Measurements from ENCODE around the gene CDH1.
A peak's percentile ranks its signal among the peaks of the same experiment; 100 is the strongest.
"Not testable (repeated sequence)": the region's sequence is repeated elsewhere in the genome, so short reads cannot be mapped to it uniquely, and the experiment has no call there.

CDH1 gene

DNA sequence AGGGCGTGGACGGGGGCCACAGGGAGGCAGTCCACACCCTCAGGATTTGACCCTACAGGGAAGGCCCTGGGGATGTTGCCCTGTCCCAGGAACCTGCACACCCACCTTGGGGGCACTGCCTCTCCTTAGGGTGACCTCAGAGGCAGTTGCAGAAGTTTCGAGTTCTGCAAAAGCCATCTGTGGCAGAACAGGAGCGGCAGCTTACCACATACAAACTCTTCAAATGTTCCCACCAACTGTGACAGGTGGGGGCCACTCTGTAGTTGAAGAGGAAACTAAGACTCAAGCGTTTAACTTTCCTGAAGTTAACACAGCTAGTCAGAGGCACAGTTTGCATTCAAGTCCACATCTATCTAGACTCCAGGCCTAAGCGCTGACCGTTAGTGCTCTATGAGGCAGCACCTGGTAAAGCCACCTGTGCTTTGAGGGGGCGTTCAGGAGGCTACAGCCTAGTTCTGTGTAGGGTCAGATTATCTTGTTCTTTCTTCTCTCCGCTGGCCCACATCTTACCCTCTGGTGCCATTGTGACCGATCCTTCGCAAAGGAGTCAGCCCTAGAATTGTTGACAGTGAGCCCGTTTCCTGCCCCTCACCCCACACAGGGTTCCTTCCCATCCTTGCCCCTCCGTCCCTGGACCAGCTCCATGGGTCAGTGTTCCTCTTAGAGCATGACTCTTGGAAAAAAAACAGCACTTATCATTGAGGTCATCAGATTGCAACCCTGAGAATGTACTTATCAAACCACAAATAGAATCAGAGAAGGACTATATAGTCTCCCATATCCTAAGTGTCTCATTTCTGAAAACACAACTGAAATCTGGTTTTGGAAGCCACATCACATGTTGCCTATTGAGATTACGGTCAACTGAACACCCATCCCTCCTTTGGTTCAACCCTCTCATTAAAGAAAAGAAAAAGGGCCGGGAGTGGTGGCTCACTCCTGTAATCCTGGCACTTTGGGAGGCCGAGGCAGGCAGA lies 45.4 kb downstream of the CDH1 start:
- no peak for DNase-seq
- in situ Hi-C loops (cut with MboI; ENCODE audit: low pct_unique_long_range_greater_than_20kb, low sequenced_read_pairs), result no loop called here

DNA sequence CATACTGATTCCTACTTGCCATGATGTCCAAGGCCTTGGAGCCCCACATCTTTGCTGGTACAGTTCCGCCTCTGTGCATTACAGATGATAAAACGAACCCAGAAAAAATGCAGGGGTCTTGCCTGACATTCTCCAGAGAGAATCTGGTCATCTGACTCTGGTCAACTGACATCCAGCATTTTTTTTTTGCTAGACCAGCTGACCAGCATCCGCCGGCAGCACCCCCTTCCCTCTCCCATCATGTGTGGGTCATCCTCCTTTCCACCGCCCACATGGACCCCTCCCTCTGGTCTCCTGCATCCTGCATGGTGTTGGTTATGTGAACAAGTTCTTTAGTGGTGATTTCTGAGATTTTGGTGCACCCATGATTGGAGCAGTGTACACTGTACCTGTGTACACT lies 47.1 kb downstream of the CDH1 start:
- DNase-seq, result no peak
- in situ Hi-C loops (cut with MboI; ENCODE audit: low pct_unique_long_range_greater_than_20kb, low sequenced_read_pairs), result no loop called here

DNA sequence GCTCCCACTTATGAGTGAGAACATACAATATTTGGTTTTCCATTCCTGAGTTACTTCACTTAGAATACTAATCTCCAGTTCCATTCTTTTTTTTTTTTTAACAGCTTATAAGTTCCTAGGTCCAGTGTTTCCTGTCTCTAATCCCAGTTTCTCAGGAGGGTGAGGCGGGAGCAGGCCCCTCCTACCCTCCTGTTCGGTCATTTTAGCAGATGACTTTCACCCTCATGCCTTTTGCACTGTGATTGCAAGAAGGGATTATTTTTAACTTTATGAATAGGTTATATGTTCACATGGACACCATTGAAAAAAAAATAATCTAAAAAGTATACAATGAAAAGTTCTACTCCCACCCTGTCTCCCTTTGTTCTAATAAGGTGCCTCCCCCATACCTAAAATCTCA lies 47.6 kb downstream of the CDH1 start:
- in situ Hi-C loops (cut with MboI; ENCODE audit: low pct_unique_long_range_greater_than_20kb, low sequenced_read_pairs), result no loop called here
- DNase-seq, result no peak

DNA sequence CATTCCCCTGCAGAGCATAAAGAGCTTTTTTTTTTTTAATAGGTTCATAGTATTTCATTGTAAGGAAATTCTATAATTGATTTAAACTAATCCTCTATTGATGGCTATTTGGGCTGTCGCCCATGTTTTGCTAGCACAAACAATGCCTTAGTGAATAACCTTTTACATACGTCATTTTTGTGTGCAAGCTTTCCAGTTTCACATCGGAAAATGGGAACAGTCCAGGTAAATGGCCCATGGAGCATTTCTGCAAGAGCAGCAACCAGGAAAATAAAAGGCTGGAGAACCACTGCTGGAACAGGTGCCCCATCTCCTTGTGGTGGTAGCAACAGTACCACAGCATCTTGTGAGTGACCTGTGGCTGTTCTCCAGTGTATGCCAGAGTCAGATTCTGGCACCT lies 48.6 kb downstream of the CDH1 start:
- no peak for DNase-seq
- in situ Hi-C loops (cut with MboI; ENCODE audit: low pct_unique_long_range_greater_than_20kb, low sequenced_read_pairs), result no loop called here

DNA sequence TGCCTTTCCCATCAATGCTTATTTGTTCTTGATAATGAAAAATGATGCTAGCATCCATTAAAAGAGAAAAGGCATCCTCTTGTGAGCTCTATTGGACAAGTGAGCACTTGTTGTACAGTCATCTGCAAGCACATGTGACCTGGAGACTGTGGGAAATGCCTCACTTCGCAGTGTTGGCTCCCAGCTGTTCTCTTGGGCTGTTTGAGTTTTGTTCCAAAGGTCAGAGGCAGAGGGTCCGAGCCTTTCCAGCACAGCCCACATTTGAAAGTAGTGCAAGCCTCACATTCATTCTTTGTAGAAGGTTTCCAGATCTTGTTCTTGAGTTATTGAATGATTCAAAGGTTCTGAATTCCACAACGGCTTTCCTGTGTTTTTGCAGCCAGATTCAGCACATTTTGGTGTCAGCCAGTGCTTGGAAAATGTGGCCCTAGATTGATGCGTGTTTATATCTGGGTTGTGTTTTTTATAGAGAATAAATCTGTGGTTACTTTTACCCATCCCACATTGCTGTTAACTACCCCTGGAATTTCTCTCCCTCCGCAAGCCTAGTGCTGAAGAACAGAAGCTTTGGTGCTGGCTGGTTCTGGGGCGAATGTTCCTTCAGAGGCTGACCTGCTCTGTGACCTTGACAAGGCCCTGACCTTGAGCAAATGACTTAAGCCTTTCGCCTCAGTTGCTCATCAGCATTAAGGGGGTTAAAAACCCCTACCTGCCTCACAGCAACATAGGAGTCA lies 49.8 kb downstream of the CDH1 start:
- no peak for DNase-seq
- in situ Hi-C loops (cut with MboI; ENCODE audit: low pct_unique_long_range_greater_than_20kb, low sequenced_read_pairs), result no loop called here

DNA sequence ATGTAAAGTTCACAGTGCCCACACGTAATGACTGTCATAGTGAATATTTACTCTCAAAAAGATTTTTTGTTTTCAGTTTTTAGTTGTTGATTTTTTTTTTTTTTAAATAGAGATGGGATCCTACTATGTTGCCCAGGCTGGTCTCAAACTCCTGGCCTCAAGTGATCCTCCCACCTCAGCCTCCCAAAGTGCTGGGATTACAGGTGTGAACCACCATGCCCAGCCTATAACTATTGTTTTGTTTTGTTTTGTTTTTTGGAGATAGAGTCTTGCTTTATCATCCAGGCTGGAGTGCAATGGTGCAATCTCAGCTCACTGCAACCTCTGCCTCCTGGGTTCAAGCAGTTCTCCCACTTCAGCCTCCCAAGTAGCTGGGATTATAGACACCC lies 50.3 kb downstream of the CDH1 start:
- DNase-seq; in situ Hi-C loops (cut with MboI; ENCODE audit: low pct_unique_long_range_greater_than_20kb, low sequenced_read_pairs): not testable (repeated sequence)

DNA sequence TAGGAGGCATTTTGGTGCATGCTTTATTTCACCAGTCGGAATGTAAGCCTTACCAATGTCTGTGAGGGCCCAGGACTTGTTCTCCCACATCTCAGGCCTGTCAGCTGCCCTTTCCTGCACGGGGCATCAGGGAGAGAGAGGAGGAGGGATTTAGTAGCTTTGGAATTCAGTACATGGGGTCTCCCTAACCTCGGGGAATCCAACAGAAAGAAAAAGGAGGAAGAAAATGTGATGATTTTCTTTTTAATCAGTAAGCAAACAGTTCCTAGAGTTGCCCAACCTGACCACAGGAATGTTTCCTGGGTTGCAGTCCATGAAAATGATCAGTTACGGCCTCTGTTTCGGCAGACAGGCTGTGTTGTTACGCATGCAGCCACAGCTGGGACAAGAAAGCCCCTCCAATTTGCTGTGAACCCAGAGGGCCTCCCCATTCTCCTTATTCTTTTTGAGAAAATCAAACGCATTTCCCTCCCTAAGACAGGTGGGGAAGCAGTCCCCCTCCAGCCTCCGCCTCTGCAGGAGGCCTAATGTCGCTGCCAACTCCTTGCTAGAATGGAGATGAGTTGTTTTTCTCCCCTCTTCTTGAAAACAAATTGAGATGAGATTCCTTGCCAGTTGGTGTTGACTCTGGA lies 53.2 kb downstream of the CDH1 start:
- DNase-seq, result no peak
- in situ Hi-C loops (cut with MboI; ENCODE audit: low pct_unique_long_range_greater_than_20kb, low sequenced_read_pairs), result no loop called here

DNA sequence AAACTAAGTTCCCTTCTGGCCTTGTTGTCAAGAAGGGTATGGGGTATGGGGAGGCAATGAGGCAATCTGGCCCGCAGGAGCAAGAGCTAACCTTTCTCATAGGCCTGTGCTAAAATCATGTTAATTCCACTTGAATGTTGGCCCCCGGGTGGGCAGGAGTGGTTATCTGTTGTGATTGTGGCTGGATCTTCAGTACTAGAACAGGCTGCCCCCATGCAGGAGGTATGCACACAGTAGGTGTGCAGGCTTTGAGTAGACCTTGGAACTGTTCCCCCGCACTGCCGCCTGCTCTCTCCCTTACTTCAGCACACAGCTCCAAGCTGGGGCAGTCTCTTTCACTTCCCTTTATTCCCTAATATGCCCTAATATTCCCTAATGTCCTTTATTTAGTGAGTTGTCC lies 53.9 kb downstream of the CDH1 start:
- no peak for DNase-seq
- in situ Hi-C loops (cut with MboI; ENCODE audit: low pct_unique_long_range_greater_than_20kb, low sequenced_read_pairs), result no loop called here

DNA sequence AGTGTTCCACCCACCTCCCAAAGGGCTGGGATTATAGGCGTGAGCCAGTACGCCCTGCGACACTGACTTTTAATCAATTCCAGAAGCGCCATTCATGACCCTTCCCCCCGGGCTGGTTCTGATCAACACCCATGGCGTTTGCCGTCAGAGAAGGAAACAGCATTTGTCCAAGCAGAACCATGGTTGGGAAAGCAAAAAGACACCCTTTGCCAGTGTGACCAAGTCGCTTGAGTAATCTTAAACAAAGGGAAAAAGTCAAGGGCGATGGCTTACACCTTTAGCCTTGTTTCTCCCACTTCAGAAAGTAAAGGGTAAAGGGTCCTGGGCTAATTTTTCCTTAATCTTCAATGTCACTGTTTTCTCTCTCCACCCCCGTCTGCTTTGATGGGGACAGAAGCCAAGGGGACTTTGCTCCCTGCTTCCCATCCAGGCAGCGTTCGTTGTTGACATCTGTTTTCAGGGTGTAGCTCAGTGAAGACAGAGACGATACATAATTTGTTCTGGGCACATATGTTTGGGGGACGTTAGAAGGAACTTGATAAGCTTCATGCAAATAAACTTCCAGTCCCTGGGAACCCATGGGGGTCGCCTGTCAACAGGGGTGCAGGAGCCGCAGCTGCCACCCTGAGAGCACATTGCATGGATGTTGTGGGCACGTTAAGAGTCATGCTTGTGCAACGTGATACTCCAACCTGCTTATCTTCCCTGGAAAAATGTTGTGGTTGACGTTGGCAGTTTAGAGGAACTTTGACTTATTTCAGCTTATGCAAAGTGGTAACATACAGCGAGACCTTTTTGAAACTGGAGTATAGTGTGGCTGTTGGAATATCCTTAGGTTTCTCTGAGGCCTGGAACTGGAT lies 55.6 kb downstream of the CDH1 start:
- in situ Hi-C loops (cut with MboI; ENCODE audit: low pct_unique_long_range_greater_than_20kb, low sequenced_read_pairs), result no loop called here
- peak; percentile 24 for DNase-seq

DNA sequence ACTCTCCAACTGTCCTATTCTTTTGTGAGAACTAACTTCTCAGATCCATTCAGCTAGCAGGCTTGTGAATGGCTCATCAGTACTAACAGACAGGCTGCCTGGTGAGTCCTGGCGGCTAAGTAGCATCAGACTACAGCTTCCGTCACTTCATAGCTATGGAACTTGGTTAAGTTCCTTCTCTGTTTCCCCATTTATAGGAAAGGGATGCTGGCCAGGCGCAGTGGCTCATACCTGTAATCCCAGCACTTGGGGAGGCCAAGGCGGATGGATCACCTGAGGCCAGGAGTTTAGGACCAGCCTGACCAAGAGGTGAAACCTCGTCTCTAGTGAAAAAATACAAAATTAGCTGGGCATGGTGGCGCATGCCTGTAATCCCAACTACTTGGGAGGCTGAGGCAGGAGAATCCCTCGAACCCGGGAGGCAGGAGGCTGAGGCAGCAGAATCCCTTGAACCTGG lies 56.3 kb downstream of the CDH1 start:
- in situ Hi-C loops (cut with MboI; ENCODE audit: low pct_unique_long_range_greater_than_20kb, low sequenced_read_pairs), result no loop called here
- no peak for DNase-seq

DNA sequence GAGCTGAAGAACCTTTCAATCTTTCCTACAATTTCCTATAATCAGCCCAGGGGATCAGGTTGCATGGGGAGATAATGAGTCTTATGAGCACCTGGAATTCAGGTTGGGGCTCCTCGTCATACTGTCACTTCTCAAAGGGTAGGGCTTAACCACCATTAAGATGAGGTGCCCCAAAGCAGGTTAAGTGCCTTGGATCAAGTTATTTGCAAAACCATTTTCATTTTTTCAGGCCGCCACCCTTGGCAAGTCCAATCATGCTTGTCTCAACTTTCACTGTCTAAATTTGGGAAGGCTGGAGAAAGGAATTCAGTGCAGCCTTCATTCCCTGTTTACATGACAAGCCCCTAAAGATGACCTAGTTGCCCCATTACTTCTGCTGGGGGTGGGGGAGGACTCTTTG lies 61.3 kb downstream of the CDH1 start:
- DNase-seq, result no peak
- in situ Hi-C loops (cut with MboI; ENCODE audit: low pct_unique_long_range_greater_than_20kb, low sequenced_read_pairs), result no loop called here

DNA sequence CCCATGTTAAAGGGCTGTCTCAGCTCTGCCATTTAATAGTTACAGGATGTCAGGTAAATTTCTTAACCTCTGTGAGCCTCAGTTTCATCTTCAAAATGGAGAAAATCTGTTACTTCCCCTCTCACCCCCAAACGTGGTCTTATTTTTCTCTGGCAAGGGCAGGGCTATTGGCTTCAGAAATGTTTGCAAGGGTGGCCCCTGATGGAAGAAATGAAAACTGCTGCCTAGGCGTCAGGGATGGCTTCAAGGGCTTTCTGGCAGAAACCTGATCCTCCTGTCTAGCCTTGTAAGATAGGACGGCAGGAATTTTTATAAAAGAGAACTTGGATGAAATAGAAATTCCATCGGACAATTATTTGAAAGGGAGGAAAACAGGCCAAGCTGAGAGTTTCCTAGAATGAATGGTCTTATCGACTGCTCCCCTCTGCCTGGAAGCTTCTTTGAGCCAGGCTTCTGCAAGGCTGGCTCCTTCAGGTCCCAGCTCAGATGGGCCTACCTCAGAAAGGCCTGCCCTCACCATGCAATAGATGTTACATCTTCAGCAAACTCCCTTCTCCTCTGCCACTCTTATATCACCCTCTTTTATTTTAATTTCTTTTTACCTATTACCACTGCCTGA lies 63.3 kb downstream of the CDH1 start:
- peak; percentile 83 for DNase-seq
- in situ Hi-C loops (cut with MboI; ENCODE audit: low pct_unique_long_range_greater_than_20kb, low sequenced_read_pairs), result no loop called here

DNA sequence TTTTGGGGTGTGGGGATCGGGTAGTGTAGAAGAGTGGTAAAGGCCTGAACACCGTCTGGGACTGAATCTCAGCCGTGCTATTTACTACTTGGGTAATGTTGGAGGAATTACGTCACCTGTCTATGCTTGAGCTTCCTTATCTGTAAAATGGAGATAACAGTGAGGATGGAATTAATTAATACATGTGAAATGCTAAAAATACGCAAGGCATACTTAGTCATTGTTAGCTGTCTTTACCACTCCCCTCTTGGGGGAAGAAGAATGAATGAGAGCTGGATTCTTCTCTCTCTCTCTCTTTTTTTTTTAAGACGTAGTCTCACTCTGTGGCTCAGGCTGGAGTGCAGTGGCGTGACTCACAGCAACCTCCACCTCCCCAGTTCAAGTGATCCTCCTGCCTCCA lies 65.1 kb downstream of the CDH1 start:
- no peak for DNase-seq
- in situ Hi-C loops (cut with MboI; ENCODE audit: low pct_unique_long_range_greater_than_20kb, low sequenced_read_pairs), result no loop called here

DNA sequence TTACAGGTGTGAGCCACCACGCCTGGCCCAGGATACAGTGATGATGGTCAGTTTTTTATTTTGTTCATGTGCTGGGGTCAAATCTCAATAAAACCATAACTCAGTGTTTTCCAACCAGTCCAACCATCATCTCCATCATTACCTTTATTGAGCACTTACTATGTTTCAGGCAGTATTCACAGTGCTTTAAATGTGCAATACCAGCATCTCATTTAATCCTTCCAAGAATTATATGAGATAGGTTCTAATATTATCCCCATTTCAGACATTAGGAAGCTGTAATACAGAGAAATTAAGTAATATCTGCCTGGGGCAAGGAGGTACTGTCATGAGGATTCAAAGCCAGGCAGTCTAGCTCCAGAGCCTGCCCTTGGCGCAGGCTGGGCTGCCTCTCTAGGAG lies 69.3 kb downstream of the CDH1 start:
- DNase-seq, result no peak
- in situ Hi-C loops (cut with MboI; ENCODE audit: low pct_unique_long_range_greater_than_20kb, low sequenced_read_pairs), result no loop called here

DNA sequence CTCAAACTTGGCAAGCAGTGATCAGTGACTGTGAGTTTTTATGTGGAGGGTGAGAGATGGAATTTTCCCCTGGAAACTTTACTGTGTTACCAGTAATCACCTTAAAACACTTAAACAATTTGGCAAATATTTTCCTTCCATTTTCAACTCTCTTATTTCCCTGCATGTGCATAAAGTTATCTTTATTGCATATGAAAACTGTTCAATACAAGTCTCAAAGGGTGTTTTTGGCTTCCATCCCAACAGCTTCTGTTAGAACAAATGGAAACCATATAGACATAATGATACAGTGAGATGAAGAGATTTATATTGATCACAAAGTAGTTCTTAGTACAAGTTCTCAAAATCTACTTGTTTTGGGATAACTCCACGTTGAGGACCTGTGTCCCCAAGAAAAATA lies 69.9 kb downstream of the CDH1 start:
- DNase-seq, result no peak
- in situ Hi-C loops (cut with MboI; ENCODE audit: low pct_unique_long_range_greater_than_20kb, low sequenced_read_pairs), result no loop called here

DNA sequence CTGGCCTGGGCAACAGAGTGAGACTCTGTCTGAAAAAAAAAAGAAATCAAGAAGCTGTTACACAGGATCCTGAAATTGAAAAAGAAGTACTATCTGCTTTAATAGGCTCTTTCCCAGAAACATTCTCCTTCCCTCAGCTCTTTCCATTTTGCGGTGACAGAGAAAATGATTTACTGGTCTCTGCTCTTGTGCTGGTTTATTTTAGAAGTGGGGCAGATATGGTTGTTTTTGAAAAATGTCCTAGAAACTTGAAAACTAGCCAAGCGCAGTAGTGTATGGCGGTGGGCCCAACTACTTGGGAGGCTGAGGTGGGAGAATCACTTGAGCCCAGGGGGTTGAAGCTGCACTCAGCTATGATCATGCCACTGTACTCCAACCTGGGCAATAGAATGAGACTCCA lies 77.4 kb downstream of the CDH1 start:
- no peak for DNase-seq
- in situ Hi-C loops (cut with MboI; ENCODE audit: low pct_unique_long_range_greater_than_20kb, low sequenced_read_pairs), result no loop called here

DNA sequence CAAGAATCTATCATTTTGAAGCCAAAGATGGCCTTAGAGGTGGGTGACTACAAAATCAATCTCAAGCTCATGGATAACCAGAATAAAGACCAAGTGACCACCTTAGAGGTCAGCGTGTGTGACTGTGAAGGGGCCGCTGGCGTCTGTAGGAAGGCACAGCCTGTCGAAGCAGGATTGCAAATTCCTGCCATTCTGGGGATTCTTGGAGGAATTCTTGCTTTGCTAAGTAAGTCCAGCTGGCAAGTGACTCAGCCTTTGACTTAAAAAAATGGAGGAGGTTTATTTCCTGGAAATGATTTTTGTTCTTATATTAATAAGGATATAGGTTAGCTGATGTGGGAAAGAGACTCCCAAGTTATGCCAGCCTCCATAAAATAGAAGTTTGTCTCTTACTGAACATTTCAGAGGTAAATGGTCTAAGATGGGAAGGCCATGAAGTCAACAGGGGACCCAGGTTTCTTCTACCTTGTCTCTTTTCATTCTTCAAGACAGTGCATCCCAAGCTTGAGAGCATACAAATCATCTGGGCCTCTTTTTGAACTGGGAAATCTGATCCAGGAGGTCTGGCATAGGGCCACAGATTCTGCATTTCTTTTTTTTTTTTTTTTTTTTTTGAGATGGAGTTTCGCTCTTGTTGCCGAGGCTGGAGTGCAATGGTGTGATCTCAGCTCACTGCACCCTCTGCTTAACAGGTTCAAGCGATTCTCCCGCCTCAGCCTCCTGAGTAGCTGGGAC lies 86.5 kb downstream of the CDH1 start:
- in situ Hi-C loops (cut with MboI; ENCODE audit: low pct_unique_long_range_greater_than_20kb, low sequenced_read_pairs), result no loop called here
- DNase-seq, result no peak

DNA sequence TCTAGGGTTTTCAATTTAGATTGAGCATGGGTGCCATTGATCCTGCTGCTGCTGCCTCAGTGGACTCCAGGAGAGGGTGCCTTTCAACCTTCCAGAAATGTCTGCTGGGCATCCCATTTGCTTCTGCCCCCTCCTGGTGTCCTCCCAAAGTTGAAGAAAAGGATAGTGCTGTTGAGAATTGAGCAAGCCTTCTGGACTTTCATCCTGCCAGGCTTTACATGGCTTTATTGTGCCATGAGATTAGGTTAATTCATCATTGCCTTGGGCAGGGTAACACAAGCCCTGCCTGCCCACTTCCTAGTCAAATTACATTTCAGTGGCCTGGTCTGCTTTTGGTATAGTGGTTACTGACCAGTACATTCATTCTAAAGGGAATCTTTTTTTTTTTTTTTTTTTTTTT lies 88.3 kb downstream of the CDH1 start:
- in situ Hi-C loops (cut with MboI; ENCODE audit: low pct_unique_long_range_greater_than_20kb, low sequenced_read_pairs), result no loop called here
- no peak for DNase-seq
